GM12878 (cell line): ENCODE measurements around the gene BIRC6. TPM values are rescaled to one million over a fixed set of nuclear protein-coding genes. Genes with fewer than 3 reads are reported as not detected.

Source experiments
- ATAC-seq: fragments of 200-7000 bp; cut with Tn5 transposase; 3 replicates; pipeline ENCODE4 v1.9.1; 2020; ENCODE audit warnings: mild to moderate bottlenecking, moderate library complexity
- BruUV-seq: library from RNA; stranded (reverse); fragments of 400-500 nt; replicated peaks from 2 replicates; lab custom pipeline; 2021; lab: Mats Ljungman, UMichigan
- CTCF ChIA-PET: fragments of 300-600 bp; sonication (Branson Sonifier 250); formaldehyde crosslinking; extraction: SDS; loops from one replicate; lab custom pipeline; 2021; ENCODE audit warnings: inconsistent platforms; lab: Yijun Ruan, JAX
- POLR2A ChIA-PET: fragments of 350-600 bp; formaldehyde crosslinking; extraction: SDS; loops from one replicate; lab custom pipeline; 2021; ENCODE audit warnings: inconsistent platforms; lab: Charles Lee
- RAD21 ChIA-PET: fragments of 300-600 bp; sonication (Branson Sonifier 250); formaldehyde crosslinking; loops from one replicate; lab custom pipeline; 2023; ENCODE audit warnings: antibody characterized with exemption; ENCODE audit not compliant: unreplicated experiment; lab: Charles Lee
- SMC1A ChIA-PET: fragments of 300-600 bp; sonication (Branson Sonifier 250); formaldehyde crosslinking; loops from one replicate; lab custom pipeline; 2023; ENCODE audit not compliant: unreplicated experiment, uncharacterized antibody; lab: Charles Lee
- DNase-seq: peaks from one replicate; pipeline ENCODE4 v3.0.0-alpha.2; 2011; ENCODE audit warnings: low read depth, low spot score
- FAIRE-seq: peaks from 3 replicates; lab custom pipeline; 2011; peaks lifted over from hg19 to GRCh38; lab: Jason Lieb, UNC
- H2AFZ ChIP-seq: 2 replicates; pipeline ENCODE4 v1.6.0; 2011; ENCODE audit warnings: low read depth, low read length, control low read depth; ENCODE audit not compliant: control insufficient read depth
- H3K27ac ChIP-seq: 2 replicates; pipeline ENCODE4 v1.5.1; 2011; ENCODE audit warnings: control low read depth; ENCODE audit not compliant: control insufficient read depth, insufficient read depth
- H3K27me3 ChIP-seq, 2 experiments: replicated peaks in 1 of 2; 2 replicates each; pipeline versions ENCODE4 v1.6.0 to v1.6.1; 2011; ENCODE audit warnings: low read length in 1 of 2; ENCODE audit not compliant: control insufficient read depth in 2 of 2, insufficient read depth in 2 of 2
- H3K36me3 ChIP-seq, 2 experiments: 2 replicates each; pipeline ENCODE4 v1.5.1; 2011; ENCODE audit warnings: low read length in 1 of 2; ENCODE audit not compliant: control insufficient read depth in 2 of 2, insufficient read depth in 2 of 2
- H3K4me1 ChIP-seq: 2 replicates; pipeline ENCODE4 v1.6.1; 2011; ENCODE audit warnings: mild to moderate bottlenecking, low read length, moderate library complexity, mixed read lengths; ENCODE audit not compliant: control insufficient read depth, insufficient read depth
- H3K4me2 ChIP-seq: 2 replicates; pipeline ENCODE4 v1.6.0; 2011; ENCODE audit warnings: control low read depth; ENCODE audit not compliant: control insufficient read depth, insufficient read depth
- H3K4me3 ChIP-seq: fragments of 200-600 bp; sonication (generic); 2 replicates; pipeline ENCODE4 v1.5.1; 2016
- H3K79me2 ChIP-seq: 2 replicates; pipeline ENCODE4 v1.6.0; 2011; ENCODE audit warnings: low read length; ENCODE audit not compliant: control insufficient read depth, insufficient read depth
- H3K9ac ChIP-seq: 2 replicates; pipeline ENCODE4 v1.8.0; 2011; ENCODE audit warnings: low read length, control low read depth, mixed read lengths; ENCODE audit not compliant: control insufficient read depth, insufficient read depth
- H3K9me3 ChIP-seq: replicated peaks from 3 replicates; pipeline ENCODE4 v1.5.1; 2011; ENCODE audit warnings: mild to moderate bottlenecking, low read length; ENCODE audit not compliant: control insufficient read depth, insufficient read depth
- H4K20me1 ChIP-seq: 2 replicates; pipeline ENCODE4 v1.6.0; 2011; ENCODE audit not compliant: control insufficient read depth, insufficient read depth
- E4F1 ChIP-seq: fragments of 450-650 bp; IDR thresholded peaks from 2 replicates; pipeline ENCODE4 v1.6.1; 2018; ENCODE audit warnings: borderline replicate concordance, mild to moderate bottlenecking; ENCODE audit not compliant: partially characterized antibody
- HDAC6 ChIP-seq: fragments of 200-600 bp; sonication (generic); IDR thresholded peaks from one replicate; pipeline ENCODE4 v1.8.0; 2017; ENCODE audit warnings: antibody characterized with exemption; ENCODE audit not compliant: unreplicated experiment
- IRF4 ChIP-seq: IDR thresholded peaks from 2 replicates; pipeline ENCODE4 v1.6.1; 2011; ENCODE audit warnings: low read depth, low read length
- MEF2A ChIP-seq: IDR thresholded peaks from 2 replicates; pipeline ENCODE4 v1.6.1; 2011; ENCODE audit warnings: low read depth, mild to moderate bottlenecking, low read length, moderate library complexity; ENCODE audit not compliant: insufficient read depth
- MEF2B ChIP-seq: fragments of 450-650 bp; IDR thresholded peaks from 2 replicates; pipeline ENCODE4 v1.6.1; 2018; ENCODE audit warnings: mild to moderate bottlenecking, moderate library complexity; ENCODE audit not compliant: partially characterized antibody, poor library complexity, severe bottlenecking
- MLLT1 ChIP-seq: fragments of 450-650 bp; IDR thresholded peaks from 2 replicates; pipeline ENCODE4 v1.6.1; 2016; ENCODE audit warnings: mild to moderate bottlenecking
- NBN ChIP-seq: fragments of 450-650 bp; IDR thresholded peaks from 2 replicates; pipeline ENCODE4 v1.6.1; 2016
- RAD21 ChIP-seq: IDR thresholded peaks from 2 replicates; pipeline ENCODE4 v1.6.1; 2011; ENCODE audit warnings: mild to moderate bottlenecking, low read depth, low read length, moderate library complexity; ENCODE audit not compliant: insufficient read depth
- RFX5 ChIP-seq: IDR thresholded peaks from 2 replicates; pipeline ENCODE4 v1.6.1; 2011; ENCODE audit warnings: low read depth, low read length, improper control_type of control experiment
- RUNX3 ChIP-seq: IDR thresholded peaks from 2 replicates; pipeline ENCODE4 v1.6.1; 2012; ENCODE audit warnings: low read length, inconsistent platforms
- SPI1 ChIP-seq: IDR thresholded peaks from 2 replicates; pipeline ENCODE4 v1.6.1; 2011; ENCODE audit warnings: low read depth, mild to moderate bottlenecking, low read length, moderate library complexity, borderline replicate concordance; ENCODE audit not compliant: insufficient read depth
- SUPT20H ChIP-seq: IDR thresholded peaks from 2 replicates; pipeline ENCODE4 v1.6.1; 2011; ENCODE audit warnings: low read depth, mild to moderate bottlenecking, low read length, moderate library complexity, borderline replicate concordance; ENCODE audit not compliant: control insufficient read depth
- TCF7 ChIP-seq: IDR thresholded peaks from 2 replicates; pipeline ENCODE4 v1.6.1; 2014; ENCODE audit warnings: antibody characterized with exemption, borderline replicate concordance
- WGBS: methylation state at CpG from one replicate; pipeline ENCODE4 v1.1.6; 2016; ENCODE audit warnings: low lambda C conversion rate; ENCODE audit not compliant: insufficient replicate concordance, insufficient coverage; ENCODE audit errors: missing lambda C conversion rate; 5-methylcytosine and 5-hydroxymethylcytosine counted together
- in situ Hi-C: fragments of 300-500 bp; cut with MboI; formaldehyde crosslinking; loops from 9 replicates; pipeline ENCODE4 v1.14.3; 2018; ENCODE audit warnings: mixed read lengths
- intact Hi-C: fragments of 100-400 bp; cut with micrococcal nuclease; formaldehyde crosslinking; loops from one replicate; pipeline ENCODE4 v1.14.2; 2022; ENCODE audit not compliant: unreplicated experiment
- polyA plus RNA-seq, 11 experiments: library from polyadenylated mRNA; depleted of rRNA in 4 of 11; unstranded in 6 of 11; stranded (reverse) in 5 of 11; fragments of >200 nt; fragmentation: Nextera tagmentation in 4 of 11; fragmentation: Illumina TruSeq in 1 of 11; extraction: Ambion mirVana in 4 of 11; extraction: Trizol in 1 of 11; gene quantifications; 1 replicate in 1 of 11; 2 replicates in 10 of 11; pipeline versions ENCODE4 v1.2.1 to v1.2.3, GENCODE V29; 2011 to 2016; ENCODE audit warnings: inconsistent platforms in 2 of 11, missing spikeins in 2 of 11, low read depth in 1 of 11
- total RNA-seq, 4 experiments: library from RNA; depleted of rRNA in 3 of 4; stranded (reverse); fragments of >200 nt in 3 of 4; fragmentation: Illumina TruSeq in 1 of 4; extraction: Trizol in 1 of 4; gene quantifications; 2 replicates each; pipeline versions ENCODE4 v1.2.1 to v1.2.3, GENCODE V29; 2013 to 2021
- TF ChIP-seq, protein P1 (sequence below): fragments of 450-650 bp; IDR thresholded peaks from 2 replicates; pipeline ENCODE4 v1.6.1; 2017; ENCODE audit warnings: mild to moderate bottlenecking, moderate library complexity

The BIRC6 gene
- total and polyA plus RNA-seq, 10 of the 15 experiments (the other 5 are each of a cell fraction or from before 2014, with no cell fraction given), result 18.8 to 118 (median 55.0) TPM

- TF ChIP-seq MLLT1 (no peak), NBN (no peak), TCF7 (no peak), SPI1 (no peak), RUNX3 (no peak), SUPT20H (no peak), RAD21 (no peak)
These were observed 125.6 kb downstream of the BIRC6 start (continued) for GRCh38 chr2:32482471-32482870.

- H3K36me3 ChIP-seq, result peaks cover 4 to 20% of the 10 kb centered on the region in 2 experiments; a peak in 3 of 4 replicates
These were observed 128.1 kb downstream of the BIRC6 start for GRCh38 chr2:32484937-32485336.

More at GRCh38 chr2:32484937-32485336, 128.1 kb downstream of the BIRC6 start:
- FAIRE-seq (no peak), ATAC-seq (no peak), DNase-seq (no peak)
- Histone ChIP-seq H3K27ac (no peak overlapping the region), H3K4me1 (no peaks in the 10 kb centered on the region), H3K27me3 (no peaks in the 10 kb centered on the region), H2AFZ (no peak overlapping the region), H3K4me3 (no peak overlapping the region), H3K79me2 (no peaks in the 10 kb centered on the region), H3K9ac (no peak overlapping the region), H3K4me2 (no peak overlapping the region), H3K9me3 (no peaks in the 10 kb centered on the region), H4K20me1 (no peaks in the 10 kb centered on the region)
- CTCF ChIA-PET, result interaction anchor here (0.8 kb wide), 1 partner anchor 34 kb away, joined by 3 read pairs; no protein-coding TSS in a partner anchor
- in situ Hi-C loops (no loop called here), intact Hi-C loops (no loop called here)
- POLR2A ChIA-PET, result no interaction called here
- WGBS, result 81% methylated on average over 4 of the region's 4 CpGs
- BruUV-seq, result no TSS peak
- TF ChIP-seq E4F1 (no peak), IRF4 (no peak), MEF2B (peak; percentile 39), RFX5 (no peak), HDAC6 (no peak), MEF2A (0 out of 2 replicates have a peak, but pooled peaks have one; percentile 46)
- TF ChIP-seq, protein P1, sequence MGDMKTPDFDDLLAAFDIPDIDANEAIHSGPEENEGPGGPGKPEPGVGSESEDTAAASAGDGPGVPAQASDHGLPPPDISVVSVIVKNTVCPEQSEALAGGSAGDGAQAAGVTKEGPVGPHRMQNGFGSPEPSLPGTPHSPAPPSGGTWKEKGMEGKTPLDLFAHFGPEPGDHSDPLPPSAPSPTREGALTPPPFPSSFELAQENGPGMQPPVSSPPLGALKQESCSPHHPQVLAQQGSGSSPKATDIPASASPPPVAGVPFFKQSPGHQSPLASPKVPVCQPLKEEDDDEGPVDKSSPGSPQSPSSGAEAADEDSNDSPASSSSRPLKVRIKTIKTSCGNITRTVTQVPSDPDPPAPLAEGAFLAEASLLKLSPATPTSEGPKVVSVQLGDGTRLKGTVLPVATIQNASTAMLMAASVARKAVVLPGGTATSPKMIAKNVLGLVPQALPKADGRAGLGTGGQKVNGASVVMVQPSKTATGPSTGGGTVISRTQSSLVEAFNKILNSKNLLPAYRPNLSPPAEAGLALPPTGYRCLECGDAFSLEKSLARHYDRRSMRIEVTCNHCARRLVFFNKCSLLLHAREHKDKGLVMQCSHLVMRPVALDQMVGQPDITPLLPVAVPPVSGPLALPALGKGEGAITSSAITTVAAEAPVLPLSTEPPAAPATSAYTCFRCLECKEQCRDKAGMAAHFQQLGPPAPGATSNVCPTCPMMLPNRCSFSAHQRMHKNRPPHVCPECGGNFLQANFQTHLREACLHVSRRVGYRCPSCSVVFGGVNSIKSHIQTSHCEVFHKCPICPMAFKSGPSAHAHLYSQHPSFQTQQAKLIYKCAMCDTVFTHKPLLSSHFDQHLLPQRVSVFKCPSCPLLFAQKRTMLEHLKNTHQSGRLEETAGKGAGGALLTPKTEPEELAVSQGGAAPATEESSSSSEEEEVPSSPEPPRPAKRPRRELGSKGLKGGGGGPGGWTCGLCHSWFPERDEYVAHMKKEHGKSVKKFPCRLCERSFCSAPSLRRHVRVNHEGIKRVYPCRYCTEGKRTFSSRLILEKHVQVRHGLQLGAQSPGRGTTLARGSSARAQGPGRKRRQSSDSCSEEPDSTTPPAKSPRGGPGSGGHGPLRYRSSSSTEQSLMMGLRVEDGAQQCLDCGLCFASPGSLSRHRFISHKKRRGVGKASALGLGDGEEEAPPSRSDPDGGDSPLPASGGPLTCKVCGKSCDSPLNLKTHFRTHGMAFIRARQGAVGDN, result no peak
- RAD21 ChIA-PET, result no interaction called here
- SMC1A ChIA-PET, result interaction anchor here (0.8 to 1.1 kb wide), 2 partner anchors 9 to 32 kb away, joined by 3 to 4 read pairs; no protein-coding TSS in a partner anchor
